ENCODE data around the gene P4HA1. TPM values are rescaled to one million over a fixed set of nuclear protein-coding genes. Genes with fewer than 3 reads are reported as not detected.
"Not testable (repeated sequence)": the region's sequence is repeated elsewhere in the genome, so short reads cannot be mapped to it uniquely, and the experiment has no call there.

The P4HA1 gene
- total RNA-seq, 1 donor from 2014 or later = 6.9 TPM

GRCh38 chr10:73117976-73118743 is 21.5 kb upstream of the P4HA1 start:
- Histone ChIP-seq H3K36me3 (peaks cover 0 to 1% of the 10 kb centered on the region in 2 donors), H3K4me3 (no peak overlapping the region), H3K27ac (peak overlapping the region; percentile 42 to 55), H3K27me3 (no peaks in the 10 kb centered on the region), H3K4me1 (peaks cover 0 to 4% of the 10 kb centered on the region in 2 donors), H3K9me3 (no peaks in the 10 kb centered on the region)
- intact Hi-C loops (cut with DNase I) = no loop called here
- no peak for DNase-seq (ENCODE audit: low spot score in 2 of 2)
- TF ChIP-seq CTCF (IDR thresholded peaks at IDR 0.05) = no peak

GRCh38 chr10:73116017-73116416 is 19.4 kb upstream of the P4HA1 start:
- H3K4me1 ChIP-seq = peaks cover 0 to 4% of the 10 kb centered on the region in 2 donors
- DNase-seq (ENCODE audit: low spot score in 2 of 2) = no peak
- no peak overlapping the region for H3K4me3 ChIP-seq
- no peak for TF ChIP-seq CTCF (IDR thresholded peaks at IDR 0.05)
- H3K27me3 ChIP-seq = no peaks in the 10 kb centered on the region
- no peaks in the 10 kb centered on the region for H3K9me3 ChIP-seq
- H3K27ac ChIP-seq = no peak overlapping the region
- no peaks in the 10 kb centered on the region for H3K36me3 ChIP-seq
- intact Hi-C loops (cut with DNase I) = no loop called here

- H3K9me3 ChIP-seq = no peaks in the 10 kb centered on the region
- no peak for TF ChIP-seq CTCF (IDR thresholded peaks at IDR 0.05)
- H3K4me1 ChIP-seq = peaks cover 0 to 4% of the 10 kb centered on the region in 2 donors
- H3K4me3 ChIP-seq = no peak overlapping the region
- no peak for DNase-seq (ENCODE audit: low spot score in 2 of 2)
- H3K36me3 ChIP-seq = no peaks in the 10 kb centered on the region
- intact Hi-C loops (cut with DNase I) = loop anchor here (5.0 kb wide), 1 partner anchor 54 kb away; the partner anchor contains the start of genes ECD and FAM149B1
- no peaks in the 10 kb centered on the region for H3K27me3 ChIP-seq
- H3K27ac ChIP-seq = peak overlapping the region in 1 of 2 donors; percentile 10
These were observed 16.9 kb upstream of the P4HA1 start for GRCh38 chr10:73113551-73113950.

GRCh38 chr10:73112032-73112431 is 15.4 kb upstream of the P4HA1 start:
- not testable (repeated sequence) for H3K27me3 ChIP-seq; H3K4me1 ChIP-seq; DNase-seq (ENCODE audit: low spot score in 2 of 2); H3K9me3 ChIP-seq; H3K36me3 ChIP-seq; H3K4me3 ChIP-seq
- intact Hi-C loops (cut with DNase I) = loop anchor here (5.0 kb wide), 1 partner anchor 55 kb away; the partner anchor contains the start of genes ECD and FAM149B1
- peak overlapping the region in 1 of 2 donors; percentile 88 for H3K27ac ChIP-seq

GRCh38 chr10:73110345-73110849 is 13.7 kb upstream of the P4HA1 start, which contains the start of gene NUDT13:
Gene NUDT13, plus strand, starts transcription at chr10:73110455. Its CDS starts 3,911 bp downstream, at chr10:73114366.
- TF ChIP-seq CTCF (IDR thresholded peaks at IDR 0.05) = no peak
- intact Hi-C loops (cut with DNase I) = loop anchor here (1.0 to 5.0 kb wide), 2 partner anchors 13 to 57 kb away; partner anchors contain the start of genes ECD and FAM149B1
- no peaks in the 10 kb centered on the region for H3K9me3 ChIP-seq
- peak in 1 of 2 donors; percentile 88 for DNase-seq (ENCODE audit: low spot score in 2 of 2)
- H3K27me3 ChIP-seq = no peaks in the 10 kb centered on the region
- peak within 1 kb of the TSS; percentile 81 to 88 for H3K27ac ChIP-seq
- H3K36me3 ChIP-seq = no peaks in the 10 kb centered on the region
- H3K4me3 ChIP-seq = peak within 1 kb of the TSS; percentile 63 to 66
- H3K4me1 ChIP-seq = no peaks in the 10 kb centered on the region

GRCh38 chr10:73109248-73109652 is 12.6 kb upstream of the P4HA1 start:
- DNase-seq (ENCODE audit: low spot score in 2 of 2); H3K36me3 ChIP-seq; H3K4me1 ChIP-seq; intact Hi-C loops (cut with DNase I); H3K4me3 ChIP-seq; H3K9me3 ChIP-seq; H3K27ac ChIP-seq; H3K27me3 ChIP-seq: not testable (repeated sequence)

All from ascending aorta (tissue), 2 donors.